Right lobe of liver (tissue), 4 donors: Measurements from ENCODE around the gene GLIS2.

ENCODE experiments used
- CTCF ChIP-seq, 4 donors: fragments of 200-600 bp in 3 of 4; fragments of 450-650 bp in 1 of 4; IDR thresholded peaks; one replicate each; pipeline versions ENCODE4 v1.5.1 to v1.8.0; 2016 to 2022; ENCODE audit warnings: antibody characterized with exemption in 4 of 4, mild to moderate bottlenecking in 2 of 4
- POLR2A ChIP-seq: fragments of 450-650 bp; IDR thresholded peaks from one replicate; pipeline ENCODE4 v1.6.1; 2017; ENCODE audit warnings: antibody characterized with exemption, mild to moderate bottlenecking
- donor health status: DM: no; HTN: no; CAD: no.
- donor health status: DM: no; HTN: no; CAD: no.
- donor health status: DM: no; HTN: yes; CAD: no.

- TF ChIP-seq POLR2A (no peak), CTCF (IDR thresholded peaks at IDR 0.05) (no peak)
Measured at GRCh38 chr16:4293181-4293716, 22.6 kb upstream of the GLIS2 start.
